Measurements from ENCODE around the gene UBN1.

Gene UBN1

DNA sequence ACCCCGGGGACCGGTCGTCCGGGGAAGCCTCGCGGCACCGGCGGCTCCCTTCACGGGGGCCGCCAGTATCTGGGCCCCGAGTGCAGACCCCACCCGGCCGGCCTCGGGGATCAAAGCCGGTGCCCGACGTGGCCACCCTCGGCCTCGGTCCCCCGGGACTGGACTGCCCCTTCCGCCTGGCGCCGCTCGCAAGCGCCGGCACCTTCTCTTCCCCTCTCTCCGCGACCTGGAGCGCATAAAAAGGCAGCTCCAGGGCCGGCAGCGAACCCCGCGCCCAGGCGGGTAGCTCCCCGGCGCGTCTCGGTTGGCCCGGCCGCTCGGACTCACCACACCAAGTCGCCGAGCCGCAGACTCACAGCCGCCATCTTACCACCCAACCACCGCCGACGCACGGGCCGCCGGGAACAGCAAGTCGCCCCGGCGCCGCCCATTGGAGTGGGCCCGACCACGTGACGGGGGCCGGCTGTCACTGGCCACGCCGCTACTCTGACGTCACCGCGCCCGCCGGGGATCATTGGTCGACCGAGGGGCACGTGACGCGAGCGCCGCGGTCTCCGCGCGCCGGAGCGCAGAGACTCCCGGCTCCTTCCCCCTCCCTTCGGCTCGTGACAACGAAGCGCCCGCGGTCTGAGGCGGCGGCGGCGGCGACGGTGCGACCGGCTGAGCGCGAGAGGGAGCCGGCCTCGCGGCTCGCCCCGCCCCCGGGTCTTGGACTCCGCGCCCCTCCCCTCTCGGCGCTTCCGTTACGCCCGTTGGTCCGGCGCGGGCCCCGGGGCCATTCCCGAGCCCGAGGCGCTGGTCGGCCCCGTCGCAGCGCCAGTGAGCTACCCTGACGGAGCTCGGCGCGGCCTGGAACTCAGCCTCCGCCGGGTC, at the start of gene UBN1, which contains the start of gene GLYR1:
Gene UBN1 (plus strand): TSS at position 581 of the 873 bp plus-strand sequence. CDS start 5,437 bp downstream, outside the sequence.
Gene GLYR1 (minus strand): TSS at position 388 of the 873 bp plus-strand sequence. CDS start 23 bp downstream, at position 365.
- DNase-seq: peak; percentile 83

DNA sequence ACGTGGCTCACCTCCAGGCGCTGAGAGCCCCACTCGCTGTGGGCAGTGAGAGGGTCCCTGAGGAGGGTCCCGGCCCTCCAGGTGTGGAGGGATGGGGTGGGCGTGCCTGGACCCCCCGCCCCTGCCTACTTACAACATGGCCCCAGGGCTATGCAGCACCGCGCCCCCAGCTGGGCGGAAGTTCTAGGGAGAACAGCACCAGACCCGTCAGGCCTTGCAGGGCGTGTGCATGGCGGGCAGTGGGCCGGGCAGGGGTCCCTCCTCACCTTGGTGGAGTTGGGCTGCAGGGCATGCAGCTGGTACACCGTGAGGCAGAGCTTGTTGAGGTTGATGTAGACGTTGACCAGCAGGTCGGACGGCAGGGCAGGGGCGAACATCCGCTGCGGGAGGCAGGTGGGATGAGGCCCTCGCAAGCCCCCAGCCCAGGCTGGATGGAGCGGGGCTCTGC, 49.5 kb upstream of the UBN1 start:
- DNase-seq: no peak

GRCh38 chr16:4798456-4798855, 48.8 kb upstream of the UBN1 start:
- DNase-seq: no peak

DNA sequence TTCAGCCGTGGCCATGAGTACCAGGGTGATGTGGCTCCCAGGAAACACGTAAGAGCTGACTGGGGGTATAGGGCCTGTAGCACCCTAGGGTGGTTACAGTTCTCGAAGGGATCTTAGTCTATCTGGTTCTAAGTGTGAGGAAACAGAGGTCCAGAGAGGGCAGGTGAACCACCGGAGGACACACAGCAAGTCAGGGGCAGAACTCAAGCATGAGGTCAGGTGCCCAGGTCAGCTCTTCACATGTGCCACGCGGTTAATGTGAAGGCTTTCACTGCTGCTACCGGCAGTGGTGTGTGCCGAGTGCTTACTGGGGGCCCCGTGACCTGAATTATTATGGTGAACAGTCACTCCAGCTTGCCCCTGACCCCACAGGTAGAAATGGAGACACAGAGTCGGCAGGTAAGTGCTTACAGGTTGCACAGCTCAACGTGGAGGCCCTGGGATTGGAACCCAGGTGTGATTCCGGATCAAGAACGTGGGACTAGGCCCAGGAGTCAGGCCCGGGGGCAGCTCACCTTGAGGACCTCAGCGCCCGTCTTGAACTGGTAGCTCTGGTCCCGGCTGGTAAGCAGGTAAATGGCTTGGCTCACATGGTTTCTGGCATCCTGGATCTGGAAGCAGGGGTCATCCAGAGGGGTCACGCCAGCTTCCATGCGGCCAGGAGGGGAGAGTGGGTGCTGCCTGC, 48.0 kb upstream of the UBN1 start:
- no peak for DNase-seq

DNA sequence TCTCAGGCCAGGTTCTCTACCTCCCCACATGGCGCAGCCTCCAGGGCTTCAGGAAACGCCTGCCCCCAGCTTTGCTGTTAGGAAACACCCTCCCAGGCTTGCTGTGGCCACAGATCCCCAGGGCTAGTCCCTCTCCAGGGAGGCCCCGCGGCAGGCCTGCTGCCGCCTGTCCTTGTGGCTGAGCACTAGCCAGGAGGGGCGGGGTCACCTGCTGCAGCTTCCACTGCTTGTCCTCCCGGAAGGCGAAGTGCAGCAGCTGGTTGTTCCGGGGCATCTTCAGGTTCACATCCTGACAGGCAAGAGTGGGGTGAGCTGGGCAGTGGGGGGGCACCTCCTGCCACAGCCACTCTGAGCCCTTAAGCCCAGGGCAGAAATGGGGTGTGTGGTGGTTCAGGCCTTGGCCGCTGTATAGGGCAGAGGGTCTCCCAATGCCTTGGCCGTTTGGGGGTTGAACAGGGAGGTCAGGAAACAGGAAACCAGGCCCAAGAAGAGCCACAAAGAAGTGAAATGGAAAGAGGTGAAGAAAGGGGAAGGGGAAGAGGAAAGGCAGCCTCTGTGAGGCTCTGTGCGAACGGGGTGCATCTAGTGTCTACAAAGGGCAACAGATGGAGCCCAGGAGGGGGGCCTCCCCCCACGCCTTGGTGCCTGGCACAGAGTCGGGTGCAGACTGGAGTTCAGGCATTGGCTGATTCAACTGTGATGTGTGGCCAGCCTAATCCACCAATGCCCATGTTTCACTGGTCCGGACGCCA, 46.8 kb upstream of the UBN1 start:
- DNase-seq: no peak

GRCh38 chr16:4801051-4801961, 46.0 kb upstream of the UBN1 start:
- DNase-seq: no peak

DNA sequence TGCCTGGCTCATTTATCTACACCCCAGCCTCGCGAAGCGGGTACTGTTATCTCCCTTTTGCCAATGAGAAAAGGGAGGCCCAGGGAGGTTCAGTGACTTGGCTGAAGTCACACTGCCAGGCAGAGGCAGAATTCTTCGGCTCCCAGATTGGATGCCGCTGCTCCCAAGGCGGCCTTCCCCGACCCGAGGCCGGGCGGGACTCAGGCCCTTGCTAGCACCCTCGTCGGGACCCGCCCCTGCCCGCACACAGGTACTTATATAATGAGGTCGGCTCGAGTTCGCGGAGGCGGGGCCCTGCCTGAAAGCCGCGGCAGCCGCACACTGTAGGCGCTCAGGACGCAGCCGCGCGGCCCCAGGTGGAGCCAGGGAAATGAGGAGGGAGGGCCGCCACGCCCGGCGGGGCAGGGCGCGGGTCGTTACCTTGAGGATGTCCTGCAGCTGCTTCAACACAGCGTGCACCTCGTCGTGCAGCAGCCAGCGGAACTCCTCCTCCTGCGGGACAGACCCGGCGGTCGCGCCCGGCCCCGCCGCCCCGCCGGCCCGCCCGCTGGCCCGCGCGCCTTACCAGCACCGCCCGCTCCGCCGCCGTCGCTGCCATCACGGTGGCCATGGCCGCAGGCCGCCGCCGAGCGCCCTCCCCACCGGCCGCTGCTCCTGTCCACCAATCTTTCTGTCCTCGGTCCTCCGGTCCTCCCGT, 45.2 kb upstream of the UBN1 start, which contains the start of gene ROGDI:
Gene ROGDI (minus strand): TSS at position 672 of the 697 bp plus-strand sequence. CDS start 62 bp downstream, at position 610.
- DNase-seq: peak; percentile 40

DNA sequence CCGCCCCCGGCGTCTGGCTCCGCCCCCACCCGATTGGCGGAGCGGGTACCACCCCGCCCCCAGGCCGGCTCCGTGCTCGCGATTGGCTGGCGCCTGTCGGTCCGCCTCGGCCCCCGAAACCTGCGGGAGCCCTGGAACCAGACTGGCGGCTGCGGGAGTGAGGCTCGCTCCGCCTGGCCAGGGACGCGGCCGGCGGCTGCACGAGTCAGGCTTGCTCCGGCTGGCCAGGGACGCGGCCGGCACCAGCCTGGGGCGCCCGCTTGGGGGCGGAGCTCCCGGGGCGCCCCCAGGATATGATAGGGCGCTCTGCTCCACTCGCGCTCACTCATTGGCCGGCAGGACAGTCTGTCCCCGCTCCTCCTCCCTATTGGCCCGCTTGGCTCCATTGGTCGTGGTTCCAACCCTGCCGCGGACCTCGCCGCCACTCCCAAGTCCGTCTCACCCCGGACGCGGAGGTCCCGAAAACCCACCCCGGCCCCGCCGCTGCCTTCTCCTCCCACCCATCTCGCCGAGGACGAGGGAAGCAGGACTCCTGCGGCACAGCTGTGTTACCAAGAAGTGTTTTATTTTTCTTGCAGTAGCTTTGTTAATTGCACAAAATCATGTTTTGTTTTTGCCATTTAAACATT, 44.5 kb upstream of the UBN1 start:
- DNase-seq: peak; percentile 79

DNA sequence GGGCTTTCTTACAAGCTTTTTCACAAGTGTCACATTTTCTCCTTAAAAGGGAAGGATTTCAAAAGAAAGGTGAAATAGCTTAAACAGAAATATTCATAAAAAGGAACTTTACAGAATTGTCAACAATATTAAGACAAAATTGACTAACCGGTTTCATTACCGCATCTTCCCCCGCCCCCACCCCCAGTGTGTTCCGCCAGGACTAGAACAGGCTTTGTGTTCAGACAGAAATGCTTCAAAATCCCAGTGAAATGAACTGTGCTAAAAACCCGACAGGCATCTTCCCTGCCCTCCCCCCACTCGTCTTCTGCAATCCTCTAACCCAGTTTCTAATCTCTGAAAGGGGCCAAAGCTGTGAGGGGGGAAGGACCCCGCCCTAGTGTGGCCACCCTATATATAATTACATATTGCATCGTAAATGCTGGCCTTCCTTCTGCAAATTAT, 43.9 kb upstream of the UBN1 start:
- DNase-seq: no peak

DNA sequence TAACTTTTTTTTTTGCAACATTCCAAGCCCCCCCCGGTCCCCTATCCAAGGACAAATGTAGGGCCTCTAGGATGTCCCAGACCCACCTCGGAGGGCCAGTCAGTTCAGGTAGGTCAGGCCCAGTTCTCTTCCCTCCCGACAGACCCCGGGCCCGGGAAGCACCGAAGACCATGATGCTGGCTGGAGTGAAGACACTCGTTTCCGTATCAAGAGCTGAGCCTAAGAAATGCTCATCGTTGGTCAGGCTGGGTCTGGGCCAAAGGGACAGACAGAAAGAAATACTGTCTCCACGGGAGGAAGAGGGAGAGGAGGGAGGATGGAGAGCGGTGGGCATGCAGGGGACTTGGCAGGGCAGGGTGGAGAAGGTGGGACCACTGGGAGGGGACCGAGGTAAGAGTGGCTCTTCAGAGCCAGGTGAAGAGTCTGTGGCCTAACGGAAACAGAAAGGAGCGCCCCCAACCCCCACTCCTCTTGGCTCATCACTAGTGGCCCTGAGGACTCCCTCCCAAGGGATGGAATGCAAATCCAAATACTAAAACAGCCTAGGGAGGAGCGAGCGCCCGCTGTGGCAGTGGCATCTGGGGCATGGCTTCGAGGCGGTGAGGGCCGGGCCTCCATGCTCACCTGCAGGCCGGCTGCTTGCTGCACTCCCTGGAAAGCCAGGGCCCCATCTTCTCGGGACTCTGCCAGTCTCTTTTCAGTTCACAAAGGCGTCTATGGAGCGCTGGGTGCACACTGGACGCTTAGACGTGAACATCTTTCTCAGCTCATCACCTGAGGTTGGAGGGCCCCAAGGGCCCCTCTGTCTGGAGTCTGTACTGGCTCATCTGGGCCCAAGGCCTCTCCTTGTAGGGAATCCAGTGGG, 43.2 kb upstream of the UBN1 start:
- no peak for DNase-seq

DNA sequence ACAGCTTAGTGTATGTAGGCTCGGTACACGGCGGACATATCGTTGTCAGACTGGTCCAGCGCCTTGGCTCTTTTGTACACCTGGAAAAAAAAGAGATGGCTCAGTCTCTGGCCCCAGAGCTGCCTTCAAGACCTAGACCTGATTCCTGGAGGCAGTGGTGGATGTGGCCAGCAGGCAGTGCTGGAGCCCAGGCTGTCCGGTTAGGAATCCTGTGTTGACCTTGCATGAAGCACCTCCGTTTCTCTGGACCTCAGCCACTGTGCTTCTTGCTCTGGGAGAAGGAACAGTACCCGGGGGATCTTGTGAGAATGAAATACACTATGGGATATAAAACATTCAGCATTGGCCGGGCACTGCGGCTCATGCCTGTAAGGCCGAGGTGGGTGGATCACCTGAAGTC, 42.0 kb upstream of the UBN1 start:
- no peak for DNase-seq

DNA sequence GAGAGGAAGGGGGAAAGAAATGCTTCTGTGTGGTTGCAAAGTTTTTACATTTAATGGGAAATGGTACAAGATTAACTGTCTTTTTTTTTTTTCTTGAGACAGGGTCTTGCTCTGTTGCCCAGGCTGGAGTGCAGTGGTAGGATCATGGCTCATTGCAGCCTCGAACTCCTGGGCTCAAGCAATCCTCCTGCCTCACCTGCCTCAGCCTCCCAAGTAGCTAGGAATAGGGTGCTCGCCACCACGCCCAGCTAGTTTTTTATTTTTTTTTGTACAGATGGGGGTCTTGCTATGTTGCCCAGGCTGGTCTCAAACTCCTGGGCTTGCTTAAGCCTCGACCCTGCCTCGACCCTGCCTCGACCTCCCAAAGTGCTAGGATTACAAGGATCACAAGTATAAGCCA, 41.0 kb upstream of the UBN1 start:
- DNase-seq: no peak

GRCh38 chr16:4811242-4811641, 36.0 kb upstream of the UBN1 start:
- no peak for DNase-seq

GRCh38 chr16:4811773-4812172, 35.5 kb upstream of the UBN1 start:
- no peak for DNase-seq

GRCh38 chr16:4813251-4814003, 33.9 kb upstream of the UBN1 start:
- no peak for DNase-seq

GRCh38 chr16:4814046-4814445, 33.2 kb upstream of the UBN1 start:
- DNase-seq: no peak

- no peak for DNase-seq
Measured at GRCh38 chr16:4814542-4815173, 32.6 kb upstream of the UBN1 start.

DNA sequence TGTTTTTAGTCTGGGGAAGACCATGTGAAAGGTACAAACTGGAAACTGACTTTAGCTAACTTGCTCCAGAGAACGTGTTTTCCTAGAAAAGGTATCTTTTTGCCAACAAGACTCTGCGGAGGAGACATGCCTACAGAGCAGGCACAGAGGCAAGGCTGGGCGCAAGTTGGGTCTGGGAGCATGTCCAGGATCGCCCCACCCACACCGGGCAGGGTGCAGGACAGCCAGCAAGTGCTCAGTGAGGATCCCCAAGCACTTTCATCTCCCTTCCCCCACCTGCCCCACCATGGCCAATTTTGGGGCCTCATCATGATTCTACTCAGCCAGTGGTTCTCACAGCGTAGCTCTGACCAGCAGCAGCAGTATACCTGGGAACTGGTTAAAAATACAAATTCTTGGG, 26.6 kb upstream of the UBN1 start:
- DNase-seq: no peak

GRCh38 chr16:4825196-4825595, 22.1 kb upstream of the UBN1 start:
- DNase-seq: no peak

Measured in 8988T (cell line).